A549 (cell line): ENCODE data around the gene NLRX1. TPM values are rescaled to one million over a fixed set of nuclear protein-coding genes. Genes with fewer than 3 reads are reported as not detected.
"Not testable (repeated sequence)": the region's sequence is repeated elsewhere in the genome, so short reads cannot be mapped to it uniquely, and the experiment has no call there.

Experiments used
- ATAC-seq, 2 experiments: fragments of 200-7000 bp in 1 of 2; fragments of >200 bp in 1 of 2; cut with Nextera tagmentation in 1 of 2; cut with Tn5 transposase in 1 of 2; 3 replicates each; pipeline versions ENCODE4 v1.8.0 to v1.9.1; 2018 to 2020; ENCODE audit warnings: mild to moderate bottlenecking in 1 of 2, moderate library complexity in 1 of 2
- CTCF ChIA-PET: fragments of 300-600 bp; sonication (Branson Sonifier 250); formaldehyde crosslinking; extraction: SDS; loops from one replicate; lab custom pipeline; 2021; ENCODE audit warnings: antibody characterized with exemption, inconsistent platforms; lab: Yijun Ruan, JAX
- POLR2A ChIA-PET: fragments of 350-600 bp; formaldehyde crosslinking; extraction: SDS; loops from one replicate; lab custom pipeline; 2021; ENCODE audit warnings: antibody characterized with exemption, inconsistent platforms; lab: Yijun Ruan, JAX
- DNase-seq, 2 experiments: peaks; one replicate each; pipeline versions ENCODE4 v3.0.0 to v3.0.0-alpha.2; 2011 to 2016; ENCODE audit warnings: low read depth in 1 of 2, low spot score in 1 of 2
- FAIRE-seq: peaks from 2 replicates; lab custom pipeline; 2011; peaks lifted over from hg19 to GRCh38; lab: Jason Lieb, UNC
- H3K27ac ChIP-seq, 2 experiments: fragments of >200 bp; sonication (Bioruptor Twin); formaldehyde crosslinking; 3 replicates each; pipeline ENCODE4 v1.5.1; 2016 to 2017
- H3K4me1 ChIP-seq: fragments of >200 bp; sonication (Bioruptor Twin); formaldehyde crosslinking; 3 replicates; pipeline ENCODE4 v1.6.1; 2016
- H3K4me2 ChIP-seq: fragments of >200 bp; sonication (Bioruptor Twin); formaldehyde crosslinking; 3 replicates; pipeline ENCODE4 v1.6.1; 2016
- H3K4me3 ChIP-seq: fragments of >200 bp; sonication (Bioruptor Twin); formaldehyde crosslinking; 3 replicates; pipeline ENCODE4 v1.5.1; 2016
- H3K9me3 ChIP-seq: fragments of >200 bp; sonication (Bioruptor Twin); formaldehyde crosslinking; 3 replicates; pipeline ENCODE4 v1.6.1; 2016
- BCL3 ChIP-seq: fragments of >200 bp; sonication (Bioruptor Twin); formaldehyde crosslinking; IDR thresholded peaks from 3 replicates; pipeline ENCODE4 v1.6.1; 2016
- CEBPB ChIP-seq, 2 experiments: fragments of >200 bp in 1 of 2; sonication (Bioruptor Twin) in 1 of 2; formaldehyde crosslinking in 1 of 2; IDR thresholded peaks; 2 replicates each; pipeline ENCODE4 v1.6.1; 2012 to 2016
- CHD2 ChIP-seq: fragments of 150-350 bp; IDR thresholded peaks from 2 replicates; pipeline ENCODE4 v1.6.1; 2014; ENCODE audit warnings: low read length; ENCODE audit not compliant: partially characterized antibody
- CTCF ChIP-seq: fragments of >200 bp; sonication (Bioruptor Twin); formaldehyde crosslinking; IDR thresholded peaks from 3 replicates; pipeline ENCODE4 v1.5.1; 2016
- EP300 ChIP-seq, 2 experiments: fragments of >200 bp; sonication (Bioruptor Twin); formaldehyde crosslinking; IDR thresholded peaks; 2 replicates in 1 of 2; 3 replicates in 1 of 2; pipeline ENCODE4 v1.6.1; 2016 to 2017
- ESRRA ChIP-seq: fragments of 150-350 bp; IDR thresholded peaks from 2 replicates; pipeline ENCODE4 v1.6.1; 2014; ENCODE audit warnings: mild to moderate bottlenecking, low read length, borderline replicate concordance
- HDAC2 ChIP-seq: fragments of 200-600 bp; sonication (generic); IDR thresholded peaks from 2 replicates; pipeline ENCODE4 v1.6.1; 2016
- HOXB13 ChIP-seq: fragments of 250-450 bp; sonication (Bioruptor Pico); IDR thresholded peaks from 2 replicates; pipeline ENCODE4 v1.5.0; 2020; ENCODE audit warnings: low read depth, mild to moderate bottlenecking, moderate library complexity
- JUN ChIP-seq, 2 experiments: fragments of >200 bp; sonication (Bioruptor Twin); formaldehyde crosslinking; IDR thresholded peaks; 2 replicates in 1 of 2; 3 replicates in 1 of 2; pipeline ENCODE4 v1.6.1; 2016 to 2017
- KDM1A ChIP-seq: fragments of 200-600 bp; sonication (generic); IDR thresholded peaks from 2 replicates; pipeline ENCODE4 v1.6.1; 2016; ENCODE audit warnings: low read depth, mild to moderate bottlenecking
- NFE2L2 ChIP-seq: fragments of 150-350 bp; conservative IDR thresholded peaks from 2 replicates; pipeline ENCODE4 v1.6.1; 2014; ENCODE audit warnings: low read length
- NR3C1 ChIP-seq: fragments of >200 bp; sonication (Bioruptor Twin); formaldehyde crosslinking; IDR thresholded peaks from 3 replicates; pipeline ENCODE4 v1.6.1; 2017
- POLR2AphosphoS2 ChIP-seq: conservative IDR thresholded peaks from 2 replicates; pipeline ENCODE4 v1.6.1; 2012; ENCODE audit warnings: low read length, improper control_type of control experiment, inconsistent platforms
- RAD21 ChIP-seq, 2 experiments: fragments of >200 bp in 1 of 2; sonication (Bioruptor Twin) in 1 of 2; formaldehyde crosslinking in 1 of 2; IDR thresholded peaks in 1 of 2; conservative IDR thresholded peaks in 1 of 2; 2 replicates in 1 of 2; 3 replicates in 1 of 2; pipeline ENCODE4 v1.6.1; 2012 to 2018; ENCODE audit warnings: inconsistent platforms in 1 of 2
- RCOR1 ChIP-seq: fragments of 150-350 bp; IDR thresholded peaks from 2 replicates; pipeline ENCODE4 v1.6.1; 2014; ENCODE audit warnings: antibody characterized with exemption, low read length, low read depth
- WGBS: methylation state at CpG from one replicate; pipeline ENCODE4 v1.1.6; 2017; ENCODE audit errors: missing lambda C conversion rate; 5-methylcytosine and 5-hydroxymethylcytosine counted together
- polyA plus RNA-seq, 4 experiments: library from polyadenylated mRNA; depleted of rRNA in 3 of 4; stranded (reverse); fragments of >200 nt; fragmentation: RNase III in 1 of 4; extraction: RNeasy Plus Mini Kit Qiagen cat#74134 plus additional on column Dnase treatment in 1 of 4; gene quantifications; 2 replicates in 3 of 4; 3 replicates in 1 of 4; pipeline ENCODE4 v1.2.3, GENCODE V29; 2011 to 2017
- TF ChIP-seq, protein P1 (sequence below): fragments of 450-650 bp; IDR thresholded peaks from 2 replicates; pipeline ENCODE4 v1.6.1; 2014; ENCODE audit warnings: antibody characterized with exemption
- TF ChIP-seq, protein P2 (sequence below): fragments of 150-350 bp; IDR thresholded peaks from 2 replicates; pipeline ENCODE4 v1.6.1; 2014; ENCODE audit warnings: low read depth, mild to moderate bottlenecking, low read length

NLRX1 gene
- polyA plus RNA-seq, 2 of the 4 experiments (the other 2 are of a cell fraction): 8.4 to 8.5 TPM

GRCh38 chr11:119130662-119131061 is 37.9 kb upstream of the NLRX1 start:
- no peak for ATAC-seq
- H3K9me3 ChIP-seq: no peaks in the 10 kb centered on the region
- no peak for DNase-seq
- TF ChIP-seq, protein P1, sequence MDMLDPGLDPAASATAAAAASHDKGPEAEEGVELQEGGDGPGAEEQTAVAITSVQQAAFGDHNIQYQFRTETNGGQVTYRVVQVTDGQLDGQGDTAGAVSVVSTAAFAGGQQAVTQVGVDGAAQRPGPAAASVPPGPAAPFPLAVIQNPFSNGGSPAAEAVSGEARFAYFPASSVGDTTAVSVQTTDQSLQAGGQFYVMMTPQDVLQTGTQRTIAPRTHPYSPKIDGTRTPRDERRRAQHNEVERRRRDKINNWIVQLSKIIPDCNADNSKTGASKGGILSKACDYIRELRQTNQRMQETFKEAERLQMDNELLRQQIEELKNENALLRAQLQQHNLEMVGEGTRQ: no peak
- TF ChIP-seq POLR2AphosphoS2 (no peak), KDM1A (no peak), NR3C1 (no peak), RAD21 (conservative IDR thresholded peaks at IDR 0.05 in 1 of 2, IDR thresholded peaks at IDR 0.05 in 1 of 2) (no peak), CHD2 (no peak), EP300 (IDR thresholded peaks at IDR 0.05) (no peak), RCOR1 (no peak), BCL3 (no peak), NFE2L2 (no peak), CEBPB (IDR thresholded peaks at IDR 0.05) (no peak), HOXB13 (CRISPR knock-in tag) (no peak)
- H3K27ac ChIP-seq: no peak overlapping the region
- ChIA-PET POLR2A (no interaction called here), CTCF (interaction anchor here (1.1 kb wide), 1 partner anchor 12 kb away, joined by 3 read pairs; no protein-coding TSS in a partner anchor)
- no peaks in the 10 kb centered on the region for H3K4me1 ChIP-seq
- H3K4me2 ChIP-seq: no peak overlapping the region
- no peak for FAIRE-seq
- WGBS: 100% methylated on average over 3 of the region's 3 CpGs
- no peak overlapping the region for H3K4me3 ChIP-seq

- ChIA-PET POLR2A (no interaction called here), CTCF (interaction anchor here (0.6 to 3.0 kb wide), 13 partner anchors 8 to 204 kb away, joined by 3 to 13 read pairs (median 3); partner anchors contain the start of gene DPAGT1)
- Histone ChIP-seq H3K4me2 (no peak overlapping the region), H3K4me3 (no peak overlapping the region), H3K9me3 (no peaks in the 10 kb centered on the region), H3K27ac (no peak overlapping the region), H3K4me1 (no peaks in the 10 kb centered on the region)
- peak; percentile 87 to 92 for ATAC-seq
- TF ChIP-seq JUN (IDR thresholded peaks at IDR 0.05): no peak
- TF ChIP-seq HDAC2: no peak
- TF ChIP-seq, protein P1: no peak
- TF ChIP-seq, protein P2, sequence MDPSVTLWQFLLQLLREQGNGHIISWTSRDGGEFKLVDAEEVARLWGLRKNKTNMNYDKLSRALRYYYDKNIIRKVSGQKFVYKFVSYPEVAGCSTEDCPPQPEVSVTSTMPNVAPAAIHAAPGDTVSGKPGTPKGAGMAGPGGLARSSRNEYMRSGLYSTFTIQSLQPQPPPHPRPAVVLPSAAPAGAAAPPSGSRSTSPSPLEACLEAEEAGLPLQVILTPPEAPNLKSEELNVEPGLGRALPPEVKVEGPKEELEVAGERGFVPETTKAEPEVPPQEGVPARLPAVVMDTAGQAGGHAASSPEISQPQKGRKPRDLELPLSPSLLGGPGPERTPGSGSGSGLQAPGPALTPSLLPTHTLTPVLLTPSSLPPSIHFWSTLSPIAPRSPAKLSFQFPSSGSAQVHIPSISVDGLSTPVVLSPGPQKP: no peak
- no peak for TF ChIP-seq ESRRA
- peak; percentile 30 for TF ChIP-seq CTCF
- TF ChIP-seq RAD21 (conservative IDR thresholded peaks at IDR 0.05 in 1 of 2, IDR thresholded peaks at IDR 0.05 in 1 of 2): peak in 1 of 2 experiments; percentile 18; a peak in 1 of 5 replicates
- WGBS: 58% methylated on average over 4 of the region's 4 CpGs
- FAIRE-seq: no peak
- peak; percentile 21 to 47 for DNase-seq
Measured at GRCh38 chr11:119134389-119134978, 34.0 kb upstream of the NLRX1 start.

DNA sequence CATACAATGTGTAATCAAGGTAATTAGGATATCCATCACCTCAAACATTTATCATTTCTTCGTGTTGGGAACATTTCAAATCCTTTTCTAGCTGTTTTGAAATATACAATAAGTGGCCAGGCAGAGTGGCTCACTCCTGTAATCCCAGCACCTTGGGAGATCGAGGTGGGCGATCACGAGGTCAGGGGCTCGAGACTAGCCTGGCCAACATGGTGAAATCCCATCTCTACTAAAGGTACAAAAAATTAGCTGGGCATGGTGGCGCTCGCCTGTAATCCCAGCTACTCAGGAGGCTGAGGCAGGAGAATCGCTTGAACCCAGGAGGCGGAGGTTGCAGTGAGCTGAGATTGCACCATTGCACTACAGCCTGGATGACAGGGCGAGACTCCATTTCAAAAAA is 29.2 kb upstream of the NLRX1 start:
- WGBS: 79% methylated on average over 10 of the region's 10 CpGs
- FAIRE-seq, H3K4me2 ChIP-seq, H3K9me3 ChIP-seq, DNase-seq, H3K4me3 ChIP-seq, ATAC-seq, H3K4me1 ChIP-seq, H3K27ac ChIP-seq: not testable (repeated sequence)
- CTCF ChIA-PET: interaction anchor here (0.6 to 1.6 kb wide), 5 partner anchors 14 to 185 kb away, joined by 3 read pairs; no protein-coding TSS in a partner anchor
- POLR2A ChIA-PET: interaction anchor here (1.0 kb wide), 1 partner anchor 18 kb away, joined by 3 read pairs; the partner anchor contains the start of gene HINFP
